NCI-H460 (cell line): ENCODE measurements around the gene CABCOCO1. TPM values are rescaled to one million over a fixed set of nuclear protein-coding genes. Genes with fewer than 3 reads are reported as not detected.

Experiments used
- DNase-seq: peaks from one replicate; pipeline ENCODE4 v3.0.0-alpha.2; 2016; ENCODE audit warnings: low read depth; ENCODE audit errors: extremely low read depth
- polyA plus RNA-seq: library from polyadenylated mRNA; depleted of rRNA; stranded (reverse); fragments of >200 nt; gene quantifications from 2 replicates; pipeline ENCODE4 v1.2.3, GENCODE V29; 2014; cell fraction: nucleus; rRNA removed
- total RNA-seq: library from RNA; depleted of rRNA; stranded (reverse); fragments of >200 nt; shearing (Covaris generic); gene quantifications from 2 replicates; pipeline ENCODE4 v1.2.3, GENCODE V29; 2014; rRNA removed

The CABCOCO1 gene
- 0.22 TPM in 1 of 2 replicates, not detected in the other for total RNA-seq
- polyA plus RNA-seq: not detected in 2 replicates

- peak; percentile 57 for DNase-seq
Measured at GRCh38 chr10:61662794-61663259, at the start of gene CABCOCO1. Gene CABCOCO1 (plus strand): TSS chr10:61662929. CDS start chr10:61662973, 44 bp downstream.

GRCh38 chr10:61613665-61614064 is 49.1 kb upstream of the CABCOCO1 start:
- no peak for DNase-seq

GRCh38 chr10:61616611-61617010 is 46.1 kb upstream of the CABCOCO1 start:
- DNase-seq: no peak

GRCh38 chr10:61617180-61617579 is 45.5 kb upstream of the CABCOCO1 start:
- no peak for DNase-seq

- no peak for DNase-seq
Measured at GRCh38 chr10:61617586-61617985, 45.1 kb upstream of the CABCOCO1 start.

GRCh38 chr10:61618388-61618961 is 44.3 kb upstream of the CABCOCO1 start:
- no peak for DNase-seq

- DNase-seq: no peak
Measured at GRCh38 chr10:61620506-61620905, 42.2 kb upstream of the CABCOCO1 start.

- no peak for DNase-seq
Measured at GRCh38 chr10:61621605-61622051, 41.1 kb upstream of the CABCOCO1 start.

GRCh38 chr10:61623161-61623560 is 39.6 kb upstream of the CABCOCO1 start:
- no peak for DNase-seq

GRCh38 chr10:61626209-61626608 is 36.5 kb upstream of the CABCOCO1 start:
- no peak for DNase-seq

- DNase-seq: no peak
Measured at GRCh38 chr10:61627266-61627665, 35.5 kb upstream of the CABCOCO1 start.

GRCh38 chr10:61628151-61628874 is 34.4 kb upstream of the CABCOCO1 start:
- DNase-seq: no peak

- peak; percentile 73 for DNase-seq
Measured at GRCh38 chr10:61628875-61629513, 33.7 kb upstream of the CABCOCO1 start.

GRCh38 chr10:61629576-61629975 is 33.2 kb upstream of the CABCOCO1 start:
- no peak for DNase-seq

- DNase-seq: no peak
Measured at GRCh38 chr10:61632057-61632670, 30.6 kb upstream of the CABCOCO1 start.

- DNase-seq: peak; percentile 64
Measured at GRCh38 chr10:61633665-61634064, 29.1 kb upstream of the CABCOCO1 start.

GRCh38 chr10:61634746-61635145 is 28.0 kb upstream of the CABCOCO1 start:
- DNase-seq: no peak

- no peak for DNase-seq
Measured at GRCh38 chr10:61635471-61635870, 27.3 kb upstream of the CABCOCO1 start.

- no peak for DNase-seq
Measured at GRCh38 chr10:61635932-61636331, 26.8 kb upstream of the CABCOCO1 start.

GRCh38 chr10:61639952-61640351 is 22.8 kb upstream of the CABCOCO1 start:
- no peak for DNase-seq

GRCh38 chr10:61640856-61641255 is 21.9 kb upstream of the CABCOCO1 start:
- no peak for DNase-seq
